ENCODE measurements around the gene BOC. TPM values are rescaled to one million over a fixed set of nuclear protein-coding genes. Genes with fewer than 3 reads are reported as not detected.

The BOC gene
- total and polyA plus RNA-seq, 4 donors: 2.9 to 21.9 (median 6.4) TPM

GRCh38 chr3:113222451-113223086, 11.2 kb downstream of the BOC start:
- peaks cover 0 to 1% (median 0%) of the 10 kb centered on the region in 4 donors for H3K9me3 ChIP-seq (ENCODE audit: control insufficient read depth in 4 of 4, insufficient read depth in 3 of 4, low read length in 3 of 4)
- H3K27ac ChIP-seq (ENCODE audit: low read depth in 1 of 2, low read length in 1 of 2): no peak overlapping the region
- peaks cover 0 to 15% (median 2%) of the 10 kb centered on the region in 5 donors for H3K4me1 ChIP-seq (ENCODE audit: control insufficient read depth in 5 of 5, insufficient read depth in 5 of 5, low read length in 5 of 5)
- WGBS, 2 donors: 56 to 68% methylated on average over 10 of the region's 10 CpGs
- DNase-seq: no peak
- no peak for ATAC-seq (ENCODE audit: insufficient read depth, low FRiP score)
- peaks cover 0 to 22% (median 8%) of the 10 kb centered on the region in 4 donors for H3K36me3 ChIP-seq (ENCODE audit: control insufficient read depth in 4 of 4, insufficient read depth in 4 of 4, low read length in 4 of 4)
- H3K27me3 ChIP-seq (ENCODE audit: control insufficient read depth in 3 of 3, insufficient read depth in 3 of 3, low read length in 2 of 3): no peaks in the 10 kb centered on the region
- no peak for TF ChIP-seq CTCF (IDR thresholded peaks at IDR 0.05; ENCODE audit: control extremely low read depth, extremely low read depth)
- no peak overlapping the region for H3K9ac ChIP-seq (ENCODE audit: insufficient read depth in 1 of 2, low read length in 2 of 2)
- H3K4me3 ChIP-seq: no peak overlapping the region

- peaks cover 0 to 25% (median 5%) of the 10 kb centered on the region in 5 donors for H3K4me1 ChIP-seq (ENCODE audit: control insufficient read depth in 5 of 5, insufficient read depth in 5 of 5, low read length in 5 of 5)
- H3K9ac ChIP-seq (ENCODE audit: insufficient read depth in 1 of 2, low read length in 2 of 2): no peak overlapping the region
- H3K27me3 ChIP-seq (ENCODE audit: control insufficient read depth in 3 of 3, insufficient read depth in 3 of 3, low read length in 2 of 3): no peaks in the 10 kb centered on the region
- DNase-seq (no peak), ATAC-seq (ENCODE audit: insufficient read depth, low FRiP score) (no peak)
- no peak for TF ChIP-seq CTCF (IDR thresholded peaks at IDR 0.05; ENCODE audit: control extremely low read depth, extremely low read depth)
- H3K4me3 ChIP-seq: no peak overlapping the region
- 55 to 59% methylated on average over 18 of the region's 18 CpGs for WGBS, 2 donors
- H3K27ac ChIP-seq (ENCODE audit: low read depth in 1 of 2, low read length in 1 of 2): no peak overlapping the region
- H3K36me3 ChIP-seq (ENCODE audit: control insufficient read depth in 4 of 4, insufficient read depth in 4 of 4, low read length in 4 of 4): peaks cover 0 to 22% (median 6%) of the 10 kb centered on the region in 4 donors
- peaks cover 0 to 1% (median 0%) of the 10 kb centered on the region in 4 donors for H3K9me3 ChIP-seq (ENCODE audit: control insufficient read depth in 4 of 4, insufficient read depth in 3 of 4, low read length in 3 of 4)
Measured at GRCh38 chr3:113223475-113224281, 12.3 kb downstream of the BOC start.

GRCh38 chr3:113225286-113225685, 13.9 kb downstream of the BOC start:
- DNase-seq (no peak), ATAC-seq (ENCODE audit: insufficient read depth, low FRiP score) (no peak)
- H3K36me3 ChIP-seq (ENCODE audit: control insufficient read depth in 4 of 4, insufficient read depth in 4 of 4, low read length in 4 of 4): peaks cover 0 to 15% (median 3%) of the 10 kb centered on the region in 4 donors
- H3K9me3 ChIP-seq (ENCODE audit: control insufficient read depth in 4 of 4, insufficient read depth in 3 of 4, low read length in 3 of 4): no peaks in the 10 kb centered on the region
- 88 to 95% methylated on average over 2 of the region's 2 CpGs for WGBS, 2 donors
- no peak overlapping the region for H3K27ac ChIP-seq (ENCODE audit: low read depth in 1 of 2, low read length in 1 of 2)
- H3K4me3 ChIP-seq: no peak overlapping the region
- no peak for TF ChIP-seq CTCF (IDR thresholded peaks at IDR 0.05; ENCODE audit: control extremely low read depth, extremely low read depth)
- H3K9ac ChIP-seq (ENCODE audit: insufficient read depth in 1 of 2, low read length in 2 of 2): no peak overlapping the region
- peaks cover 0 to 33% (median 5%) of the 10 kb centered on the region in 5 donors for H3K4me1 ChIP-seq (ENCODE audit: control insufficient read depth in 5 of 5, insufficient read depth in 5 of 5, low read length in 5 of 5)
- H3K27me3 ChIP-seq (ENCODE audit: control insufficient read depth in 3 of 3, insufficient read depth in 3 of 3, low read length in 2 of 3): no peaks in the 10 kb centered on the region

Data from lung (tissue), 12 donors.